GM19438 (cell line): Measurements from ENCODE around the gene MIDN.

Experiments used
- ATAC-seq: cut with Tn5 transposase; IDR thresholded peaks from one replicate; pipeline ENCODE4 v1.9.1; 2021; ENCODE audit warnings: low read depth; ENCODE audit not compliant: unreplicated experiment

The MIDN gene

GRCh38 chr19:1231729-1232637 lies 16.4 kb upstream of the MIDN start:
- no peak for ATAC-seq

GRCh38 chr19:1232652-1233072 lies 15.7 kb upstream of the MIDN start:
- ATAC-seq: no peak

DNA sequence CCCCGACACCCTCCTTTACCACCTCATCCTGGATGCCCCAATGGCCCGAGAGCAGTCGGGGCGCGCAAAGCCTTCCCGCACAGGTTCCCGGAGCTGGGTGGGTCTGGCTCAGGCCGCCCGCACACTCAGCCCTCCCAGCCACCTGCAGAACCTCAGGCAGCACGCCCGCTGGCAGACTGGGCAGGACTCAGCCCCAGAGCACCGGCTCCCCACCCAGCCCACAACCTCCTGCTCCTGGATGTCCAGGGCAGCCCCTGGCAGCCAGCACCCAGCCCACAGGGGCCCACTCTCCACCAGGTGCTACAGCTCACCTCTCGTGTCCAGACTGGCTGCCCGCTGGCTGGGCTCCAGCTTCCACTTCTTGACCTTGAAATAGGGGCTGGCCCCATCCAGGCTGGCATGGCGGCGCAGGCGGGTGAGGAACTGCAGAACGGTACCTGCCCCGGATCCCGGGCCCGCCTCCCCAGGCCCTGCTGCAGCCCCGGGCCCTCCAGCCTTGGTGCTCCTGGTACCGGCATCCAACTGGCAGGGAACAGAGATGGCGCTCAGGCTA lies 15.2 kb upstream of the MIDN start:
- no peak for ATAC-seq

DNA sequence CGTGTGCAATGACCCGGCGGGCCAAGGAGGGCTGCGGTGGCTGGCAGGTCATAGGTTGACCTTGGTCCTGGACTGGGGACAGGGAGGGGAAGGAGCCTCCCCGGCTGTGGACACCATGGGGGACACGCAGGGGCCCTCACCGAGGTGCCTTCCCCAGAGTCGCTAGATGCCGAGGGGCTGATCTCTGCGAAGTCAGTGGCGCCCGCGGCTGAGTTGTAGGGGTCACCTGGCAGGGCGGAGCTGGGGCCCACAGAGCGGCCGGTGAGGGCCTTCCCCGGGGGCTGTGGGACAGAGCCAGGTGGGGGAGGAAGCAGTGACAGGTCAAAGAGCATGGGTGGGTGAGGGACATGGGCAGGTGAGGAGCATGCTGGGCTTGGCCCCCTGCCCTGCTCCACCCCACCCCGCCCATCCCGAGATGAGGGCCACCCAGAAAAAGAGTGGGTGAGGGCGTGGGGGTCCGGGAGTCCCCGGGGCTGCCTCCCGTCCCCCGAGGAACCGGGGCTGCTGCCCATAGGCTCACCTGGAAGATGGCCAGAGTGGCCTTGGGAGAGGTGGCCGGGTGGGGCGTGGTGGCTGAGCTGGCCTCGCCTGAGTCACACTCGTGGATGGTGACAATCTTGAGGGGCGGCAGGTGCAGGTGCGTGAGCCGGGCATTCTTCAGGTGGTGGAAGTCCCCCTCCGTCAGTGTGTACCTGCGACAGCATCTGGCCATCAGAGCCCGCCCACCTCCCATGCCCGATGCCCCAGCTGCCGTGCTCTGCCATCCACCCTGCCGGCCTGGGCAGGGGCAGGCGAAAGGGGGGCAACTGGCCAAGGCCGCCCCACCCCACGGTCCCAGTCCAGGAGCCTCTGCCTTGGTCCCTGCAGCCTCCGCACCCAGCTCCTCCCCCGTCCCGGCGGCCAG lies 14.1 kb upstream of the MIDN start:
- ATAC-seq: no peak

- ATAC-seq: no peak
Observed at GRCh38 chr19:1234955-1235380, 13.4 kb upstream of the MIDN start.

- no peak for ATAC-seq
Observed at GRCh38 chr19:1235625-1236538, 12.5 kb upstream of the MIDN start.

DNA sequence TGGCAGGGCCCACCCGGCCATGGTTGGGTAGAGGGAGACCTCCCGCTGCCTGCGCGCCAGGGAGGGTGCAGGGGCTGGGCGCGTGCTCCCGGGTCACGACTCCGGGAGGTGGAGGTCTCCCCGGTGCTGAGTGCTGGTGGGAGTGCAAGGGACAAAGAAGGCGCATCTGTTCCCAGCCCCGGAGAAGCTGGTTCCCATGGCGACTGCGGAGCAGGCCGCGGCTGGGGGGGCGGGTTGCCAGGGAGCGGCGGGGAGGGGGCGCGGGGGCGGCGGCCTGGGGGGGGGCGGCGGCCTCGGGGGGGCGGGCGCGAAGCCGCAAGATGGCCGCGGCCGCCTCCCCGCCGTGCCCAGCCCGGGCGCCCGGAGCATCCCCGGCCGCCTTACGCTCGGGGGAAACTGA lies 11.8 kb upstream of the MIDN start:
- ATAC-seq: no peak

- ATAC-seq: no peak
Observed at GRCh38 chr19:1237027-1237659, 11.2 kb upstream of the MIDN start.

- ATAC-seq: no peak
Observed at GRCh38 chr19:1237754-1238368, 10.5 kb upstream of the MIDN start, which contains the start of gene CBARP. Gene CBARP, minus strand, starts transcription at chr19:1238005. Its CDS starts 1,905 bp downstream, at chr19:1236100.

- ATAC-seq: no peak
Observed at GRCh38 chr19:1238369-1239303, 9.7 kb upstream of the MIDN start.

DNA sequence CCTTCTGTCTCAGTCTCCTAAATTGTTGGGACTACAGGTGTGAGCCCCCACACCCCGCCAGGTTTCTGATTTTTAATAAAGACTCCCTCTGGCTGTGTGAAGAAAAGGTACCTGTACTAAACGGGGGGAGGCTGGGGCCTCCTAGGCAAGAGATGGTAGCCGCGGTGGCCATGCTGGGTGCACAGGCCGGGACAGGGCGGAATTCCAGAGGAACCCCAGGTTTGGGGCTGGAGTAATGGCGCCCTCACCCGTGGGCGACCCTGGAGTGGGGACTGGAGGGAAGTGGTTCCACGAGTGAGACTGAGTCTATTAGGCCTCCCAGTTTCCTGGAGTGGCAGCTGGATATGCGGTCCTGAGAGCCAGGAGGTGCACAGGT lies 9.0 kb upstream of the MIDN start:
- no peak for ATAC-seq

GRCh38 chr19:1239796-1240737 lies 8.3 kb upstream of the MIDN start:
- ATAC-seq: no peak

DNA sequence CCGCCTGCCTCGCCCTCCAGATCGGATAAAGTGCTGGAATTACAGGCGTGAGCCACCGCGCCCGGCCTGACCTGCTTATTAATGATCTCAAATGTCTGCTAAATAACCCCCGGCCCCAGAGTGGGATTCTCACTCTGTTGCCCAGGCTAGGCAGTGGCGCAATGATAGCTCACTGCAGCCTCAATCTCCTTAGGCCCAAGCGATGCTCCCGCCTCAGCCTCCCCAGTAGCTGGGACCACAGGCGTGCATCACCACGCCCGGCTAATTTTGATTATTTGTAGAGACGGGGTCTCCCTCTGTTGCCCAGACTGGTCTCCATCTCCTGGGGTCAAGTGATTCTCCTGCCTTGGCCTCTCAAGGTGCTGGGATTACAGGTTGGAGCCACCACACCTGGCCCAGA lies 7.5 kb upstream of the MIDN start:
- no peak for ATAC-seq

DNA sequence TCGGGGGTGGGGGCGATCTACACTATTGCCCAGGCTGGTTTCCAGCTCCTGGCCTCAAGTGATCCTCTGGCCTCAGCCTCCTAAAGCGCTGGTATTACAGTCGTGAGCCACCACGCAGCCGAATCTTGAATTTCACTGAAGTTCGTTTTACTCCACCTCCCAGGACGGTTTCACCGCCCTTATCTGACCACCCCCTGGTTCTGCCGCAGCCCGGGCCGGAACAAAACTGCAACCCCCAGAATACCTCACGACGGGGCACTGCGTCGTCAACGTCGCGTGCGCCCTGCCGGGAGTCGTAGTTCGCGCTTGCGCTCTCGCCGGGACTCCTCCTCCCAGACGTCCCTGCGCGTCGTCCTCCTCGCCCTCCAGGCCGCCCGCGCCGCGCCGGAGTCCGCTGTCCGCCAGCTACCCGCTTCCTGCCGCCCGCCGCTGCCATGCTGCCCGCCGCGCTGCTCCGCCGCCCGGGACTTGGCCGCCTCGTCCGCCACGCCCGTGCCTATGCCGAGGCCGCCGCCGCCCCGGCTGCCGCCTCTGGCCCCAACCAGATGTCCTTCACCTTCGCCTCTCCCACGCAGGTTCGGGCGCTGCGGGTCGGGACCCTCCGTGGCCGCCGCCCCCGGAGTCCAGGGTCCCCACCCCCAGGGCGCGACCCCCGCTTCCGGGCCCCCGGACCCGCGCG lies 6.8 kb upstream of the MIDN start, which contains the start of gene ATP5F1D:
TSS of gene ATP5F1D (plus strand) at position 335 of the 679 bp plus-strand sequence. CDS start at position 435, 100 bp downstream.
- no peak for ATAC-seq

- ATAC-seq: no peak
Observed at GRCh38 chr19:1243768-1244692, 4.4 kb upstream of the MIDN start.
